ENCODE data around the gene HERPUD1.

Gene HERPUD1

GRCh38 chr16:56975714-56976113, 43.8 kb downstream of the HERPUD1 start:
- Histone ChIP-seq H3K4me1 (ENCODE audit: insufficient read depth, low read length) (no peaks in the 10 kb centered on the region), H3K27me3 (ENCODE audit: insufficient read depth, low read length) (peaks cover 7% of the 10 kb centered on the region), H3K9me3 (ENCODE audit: low read length) (no peaks in the 10 kb centered on the region), H3K4me3 (ENCODE audit: low read length) (no peak overlapping the region), H3K36me3 (ENCODE audit: insufficient read depth, low read length) (no peaks in the 10 kb centered on the region), H2AFZ (ENCODE audit: low read depth, low read length) (no peak overlapping the region)

GRCh38 chr16:56977216-56977615, 45.3 kb downstream of the HERPUD1 start:
- Histone ChIP-seq H2AFZ (ENCODE audit: low read depth, low read length) (no peak overlapping the region), H3K9me3 (ENCODE audit: low read length) (no peaks in the 10 kb centered on the region), H3K4me1 (ENCODE audit: insufficient read depth, low read length) (peaks cover 6% of the 10 kb centered on the region), H3K27me3 (ENCODE audit: insufficient read depth, low read length) (peaks cover 7% of the 10 kb centered on the region), H3K4me3 (ENCODE audit: low read length) (no peak overlapping the region), H3K36me3 (ENCODE audit: insufficient read depth, low read length) (no peaks in the 10 kb centered on the region)

GRCh38 chr16:56977823-56978430, 46.0 kb downstream of the HERPUD1 start:
- Histone ChIP-seq H3K4me3 (ENCODE audit: low read length) (no peak overlapping the region), H3K4me1 (ENCODE audit: insufficient read depth, low read length) (peaks cover 6% of the 10 kb centered on the region)

GRCh38 chr16:56980201-56980535, 48.2 kb downstream of the HERPUD1 start:
- no peak overlapping the region for H2AFZ ChIP-seq (ENCODE audit: low read depth, low read length)

More at GRCh38 chr16:56977823-56978430, 46.0 kb downstream of the HERPUD1 start:
- peaks cover 9% of the 10 kb centered on the region for H3K27me3 ChIP-seq (ENCODE audit: insufficient read depth, low read length)
- no peak overlapping the region for H2AFZ ChIP-seq (ENCODE audit: low read depth, low read length)
- no peaks in the 10 kb centered on the region for H3K9me3 ChIP-seq (ENCODE audit: low read length)
- no peaks in the 10 kb centered on the region for H3K36me3 ChIP-seq (ENCODE audit: insufficient read depth, low read length)

GRCh38 chr16:56980792-56981724, 49.1 kb downstream of the HERPUD1 start:
- no peak overlapping the region for H2AFZ ChIP-seq (ENCODE audit: low read depth, low read length)
- H3K4me1 ChIP-seq (ENCODE audit: insufficient read depth, low read length) = peaks cover 6% of the 10 kb centered on the region
- no peak overlapping the region for H3K4me3 ChIP-seq (ENCODE audit: low read length)
- no peaks in the 10 kb centered on the region for H3K36me3 ChIP-seq (ENCODE audit: insufficient read depth, low read length)
- H3K9me3 ChIP-seq (ENCODE audit: low read length) = no peaks in the 10 kb centered on the region
- peaks cover 14% of the 10 kb centered on the region for H3K27me3 ChIP-seq (ENCODE audit: insufficient read depth, low read length)

More at GRCh38 chr16:56980201-56980535, 48.2 kb downstream of the HERPUD1 start:
- H3K36me3 ChIP-seq (ENCODE audit: insufficient read depth, low read length) = no peaks in the 10 kb centered on the region
- H3K4me3 ChIP-seq (ENCODE audit: low read length) = no peak overlapping the region
- no peaks in the 10 kb centered on the region for H3K9me3 ChIP-seq (ENCODE audit: low read length)
- H3K4me1 ChIP-seq (ENCODE audit: insufficient read depth, low read length) = peaks cover 6% of the 10 kb centered on the region
- H3K27me3 ChIP-seq (ENCODE audit: insufficient read depth, low read length) = peaks cover 13% of the 10 kb centered on the region

- no peak overlapping the region for H2AFZ ChIP-seq (ENCODE audit: low read depth, low read length)
- H3K9me3 ChIP-seq (ENCODE audit: low read length) = no peaks in the 10 kb centered on the region
- H3K27me3 ChIP-seq (ENCODE audit: insufficient read depth, low read length) = peaks cover 17% of the 10 kb centered on the region
- H3K4me3 ChIP-seq (ENCODE audit: low read length) = no peak overlapping the region
- H3K36me3 ChIP-seq (ENCODE audit: insufficient read depth, low read length) = no peaks in the 10 kb centered on the region
- H3K4me1 ChIP-seq (ENCODE audit: insufficient read depth, low read length) = peaks cover 6% of the 10 kb centered on the region
Observed at GRCh38 chr16:56981729-56982271, 49.9 kb downstream of the HERPUD1 start.

- Histone ChIP-seq H3K9me3 (ENCODE audit: low read length) (no peaks in the 10 kb centered on the region), H3K36me3 (ENCODE audit: insufficient read depth, low read length) (no peaks in the 10 kb centered on the region), H3K4me1 (ENCODE audit: insufficient read depth, low read length) (peaks cover 6% of the 10 kb centered on the region), H3K4me3 (ENCODE audit: low read length) (no peak overlapping the region), H3K27me3 (ENCODE audit: insufficient read depth, low read length) (peaks cover 22% of the 10 kb centered on the region), H2AFZ (ENCODE audit: low read depth, low read length) (no peak overlapping the region)
Observed at GRCh38 chr16:56982695-56983094, 50.8 kb downstream of the HERPUD1 start.

- Histone ChIP-seq H3K4me1 (ENCODE audit: insufficient read depth, low read length) (peaks cover 6% of the 10 kb centered on the region), H3K36me3 (ENCODE audit: insufficient read depth, low read length) (no peaks in the 10 kb centered on the region), H3K4me3 (ENCODE audit: low read length) (no peak overlapping the region), H3K27me3 (ENCODE audit: insufficient read depth, low read length) (peaks cover 28% of the 10 kb centered on the region), H2AFZ (ENCODE audit: low read depth, low read length) (no peak overlapping the region), H3K9me3 (ENCODE audit: low read length) (no peaks in the 10 kb centered on the region)
Observed at GRCh38 chr16:56983211-56983751, 51.3 kb downstream of the HERPUD1 start.

GRCh38 chr16:56984639-56985038, 52.7 kb downstream of the HERPUD1 start:
- H3K36me3 ChIP-seq (ENCODE audit: insufficient read depth, low read length) = no peaks in the 10 kb centered on the region
- H3K9me3 ChIP-seq (ENCODE audit: low read length) = no peaks in the 10 kb centered on the region
- no peak overlapping the region for H3K4me3 ChIP-seq (ENCODE audit: low read length)
- H3K4me1 ChIP-seq (ENCODE audit: insufficient read depth, low read length) = peaks cover 11% of the 10 kb centered on the region
- H2AFZ ChIP-seq (ENCODE audit: low read depth, low read length) = no peak overlapping the region
- peaks cover 40% of the 10 kb centered on the region for H3K27me3 ChIP-seq (ENCODE audit: insufficient read depth, low read length)

- Histone ChIP-seq H3K4me3 (ENCODE audit: low read length) (no peak overlapping the region), H3K36me3 (ENCODE audit: insufficient read depth, low read length) (no peaks in the 10 kb centered on the region), H3K27me3 (ENCODE audit: insufficient read depth, low read length) (peaks cover 48% of the 10 kb centered on the region)
Observed at GRCh38 chr16:56985288-56985961, 53.5 kb downstream of the HERPUD1 start.

GRCh38 chr16:56985962-56986360, 54.0 kb downstream of the HERPUD1 start:
- peaks cover 18% of the 10 kb centered on the region for H3K4me1 ChIP-seq (ENCODE audit: insufficient read depth, low read length)
- no peaks in the 10 kb centered on the region for H3K36me3 ChIP-seq (ENCODE audit: insufficient read depth, low read length)
- no peak overlapping the region for H3K4me3 ChIP-seq (ENCODE audit: low read length)
- H3K9me3 ChIP-seq (ENCODE audit: low read length) = no peaks in the 10 kb centered on the region
- H3K27me3 ChIP-seq (ENCODE audit: insufficient read depth, low read length) = peaks cover 53% of the 10 kb centered on the region
- no peak overlapping the region for H2AFZ ChIP-seq (ENCODE audit: low read depth, low read length)

More at GRCh38 chr16:56985288-56985961, 53.5 kb downstream of the HERPUD1 start:
- Histone ChIP-seq H2AFZ (ENCODE audit: low read depth, low read length) (no peak overlapping the region), H3K4me1 (ENCODE audit: insufficient read depth, low read length) (peaks cover 18% of the 10 kb centered on the region), H3K9me3 (ENCODE audit: low read length) (no peaks in the 10 kb centered on the region)

GRCh38 chr16:56986361-56986760, 54.4 kb downstream of the HERPUD1 start:
- no peaks in the 10 kb centered on the region for H3K9me3 ChIP-seq (ENCODE audit: low read length)
- H3K27me3 ChIP-seq (ENCODE audit: insufficient read depth, low read length) = peaks cover 55% of the 10 kb centered on the region
- H3K4me3 ChIP-seq (ENCODE audit: low read length) = no peak overlapping the region
- H3K4me1 ChIP-seq (ENCODE audit: insufficient read depth, low read length) = peaks cover 14% of the 10 kb centered on the region
- H3K36me3 ChIP-seq (ENCODE audit: insufficient read depth, low read length) = no peaks in the 10 kb centered on the region
- H2AFZ ChIP-seq (ENCODE audit: low read depth, low read length) = no peak overlapping the region
